ENCODE results near the gene TMEM92. TPM values are rescaled to one million over a fixed set of nuclear protein-coding genes. Genes with fewer than 3 reads are reported as not detected.
"Not testable (repeated sequence)": the region's sequence is repeated elsewhere in the genome, so short reads cannot be mapped to it uniquely, and the experiment has no call there.

TMEM92 gene
- total RNA-seq, 2 donors from 2014 or later: 0.10 to 0.65 TPM

DNA sequence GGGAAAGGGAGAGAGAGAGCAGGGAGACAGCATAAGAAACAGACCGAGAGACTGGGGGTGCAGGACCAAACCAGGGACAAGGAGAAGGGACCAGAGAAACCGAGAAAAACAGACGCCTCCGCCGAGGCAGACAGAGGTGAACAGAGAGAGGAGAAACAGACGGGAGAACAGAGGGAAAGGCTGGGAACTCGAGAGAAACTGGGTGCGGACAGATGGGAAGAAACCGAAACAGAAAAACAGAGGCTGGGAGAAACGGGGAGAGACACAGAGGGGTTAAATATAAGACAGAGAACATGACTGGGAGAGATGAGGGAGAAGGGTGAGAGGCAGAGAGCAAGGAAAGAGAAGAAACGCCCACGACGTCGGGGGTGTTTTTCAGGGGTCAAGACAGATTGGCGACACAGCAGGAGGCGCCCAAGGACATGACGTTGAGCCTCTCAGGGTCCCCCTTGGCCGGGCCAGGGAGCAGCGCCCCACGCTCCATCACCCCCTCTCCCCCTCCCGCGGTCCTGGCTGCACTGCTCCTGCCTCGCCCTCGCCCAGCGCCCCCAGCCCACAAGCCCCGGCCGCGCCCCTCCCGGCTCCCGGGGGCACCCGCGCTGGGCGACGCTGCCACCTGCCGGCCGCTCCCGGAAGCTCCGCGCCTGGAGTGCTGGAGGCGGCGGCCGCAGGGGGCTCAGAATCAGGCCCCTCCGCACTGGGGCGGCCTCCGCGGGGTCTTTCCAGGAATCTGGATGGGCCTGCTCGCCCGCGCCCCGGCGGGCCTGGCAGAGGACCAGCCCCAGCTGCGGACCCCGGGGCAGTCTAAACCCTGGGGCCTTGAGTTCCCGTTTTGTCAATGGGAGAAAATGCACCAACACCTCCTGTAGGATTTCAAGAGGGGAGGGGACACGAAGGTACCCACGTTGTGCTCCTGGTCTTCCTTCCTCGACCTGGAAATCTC lies 1.3 kb upstream of the TMEM92 start:
- intact Hi-C loops (cut with DNase I): loop anchor here (2.0 to 5.0 kb wide), 2 partner anchors 71 to 72 kb away; partner anchors contain the start of gene COL1A1 (in 2 of the 2)
- ATAC-seq (peak; percentile 68 to 71), DNase-seq (peak; percentile 64)

DNA sequence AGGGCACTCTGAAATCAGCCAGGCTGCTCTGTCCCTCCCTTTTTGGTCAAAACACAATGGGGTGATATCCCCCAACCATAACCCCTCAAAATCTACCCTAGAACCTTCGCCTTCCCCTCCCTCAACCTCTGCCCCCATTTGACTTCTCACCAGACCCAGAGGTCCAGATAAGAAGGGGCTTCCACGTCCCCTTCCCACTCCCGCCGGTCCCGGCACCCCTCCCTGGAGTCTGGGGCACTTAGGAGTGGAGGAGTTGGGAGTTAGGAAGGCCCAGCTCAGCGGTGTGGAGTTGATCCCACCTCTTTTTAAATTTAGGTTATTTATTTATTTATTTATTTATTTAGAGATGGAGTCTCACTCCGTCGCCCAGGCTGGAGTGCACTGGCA lies 619 bp upstream of the TMEM92 start:
- ATAC-seq (no peak), DNase-seq (no peak)
- intact Hi-C loops (cut with DNase I): loop anchor here (2.0 to 5.0 kb wide), 2 partner anchors 71 to 73 kb away; partner anchors contain the start of gene COL1A1 (in 2 of the 2)

DNA sequence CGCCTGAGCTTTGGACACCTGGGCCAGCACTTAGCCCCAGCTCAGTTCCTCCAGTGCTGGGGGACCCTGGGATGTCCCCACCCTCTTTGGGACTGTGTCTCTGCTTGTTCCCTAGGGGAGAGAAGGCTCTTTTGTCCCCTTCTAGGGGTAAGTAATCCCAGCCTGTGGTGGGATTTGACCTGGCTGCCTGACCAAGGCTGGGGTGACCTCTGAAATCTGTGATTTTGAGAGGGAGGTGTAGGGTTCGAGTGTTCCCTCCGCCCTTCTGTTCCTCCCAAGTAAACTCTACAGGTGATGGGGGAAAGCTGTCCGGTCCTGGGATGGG lies 593 bp downstream of the TMEM92 start:
- ATAC-seq: no peak

DNA sequence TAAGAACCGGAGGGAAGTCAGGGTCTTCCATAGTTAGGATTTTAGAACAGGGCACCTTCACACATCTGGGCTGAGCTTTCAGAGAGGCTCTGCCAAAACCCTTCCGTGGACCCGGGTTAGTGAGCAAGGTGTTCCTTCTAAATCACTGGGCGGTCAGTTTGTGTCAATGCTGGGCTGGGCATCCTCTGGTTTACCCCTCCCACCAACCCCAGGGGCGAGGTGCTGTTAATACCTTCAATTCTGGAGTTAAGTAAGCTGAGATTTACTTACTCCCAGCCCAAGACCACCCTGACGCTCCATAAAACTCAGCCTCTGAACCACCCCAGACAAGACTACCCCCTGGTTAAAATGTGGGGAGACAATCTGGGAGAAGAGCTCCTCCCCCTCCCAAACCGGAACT lies 1.0 kb downstream of the TMEM92 start:
- intact Hi-C loops (cut with DNase I): no loop called here
- ATAC-seq (no peak), DNase-seq (no peak)

More for the DNA sequence above, 593 bp downstream of the TMEM92 start:
- DNase-seq: no peak
- intact Hi-C loops (cut with DNase I): loop anchor here in 1 of 2 donors (5.0 kb wide), 1 partner anchor 73 kb away; the partner anchor contains the start of gene COL1A1

DNA sequence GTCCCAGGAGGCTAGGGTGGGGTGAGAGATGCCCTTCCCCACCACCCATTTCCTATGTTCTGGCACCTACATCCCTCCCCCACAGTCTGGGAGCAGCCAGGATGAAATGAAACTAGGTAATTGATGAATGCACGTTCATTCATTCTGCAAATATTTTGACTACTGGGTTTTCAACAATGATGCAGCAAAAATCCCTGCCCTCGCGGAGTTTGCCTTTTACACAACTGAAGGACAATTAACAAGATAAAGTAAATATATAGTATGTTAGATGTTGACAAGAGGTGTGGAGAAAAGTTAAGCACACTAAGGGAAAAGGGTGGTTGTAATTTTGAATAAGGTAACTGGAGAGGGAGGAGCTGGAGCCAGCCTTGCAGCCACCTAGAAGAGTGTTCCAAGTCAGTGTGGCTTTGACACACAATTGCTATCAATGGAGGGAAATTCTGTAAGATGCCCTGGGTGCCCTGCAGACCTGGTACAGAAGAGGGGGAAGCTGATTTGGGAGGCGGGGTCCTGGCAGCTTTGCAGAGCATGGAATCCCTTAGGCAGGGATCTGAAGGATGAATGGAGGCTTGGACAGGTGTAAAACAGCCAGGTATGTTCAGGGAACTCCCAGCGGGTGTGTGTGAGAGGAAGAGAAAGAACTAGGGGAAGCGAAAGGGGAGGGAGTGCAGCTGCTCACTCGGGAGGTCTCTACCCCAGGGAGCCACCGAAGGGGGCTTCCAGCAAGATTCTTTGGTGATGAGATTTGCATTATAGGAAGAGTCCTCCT lies 2.5 kb downstream of the TMEM92 start:
- DNase-seq (no peak), ATAC-seq (no peak)
- intact Hi-C loops (cut with DNase I): no loop called here

DNA sequence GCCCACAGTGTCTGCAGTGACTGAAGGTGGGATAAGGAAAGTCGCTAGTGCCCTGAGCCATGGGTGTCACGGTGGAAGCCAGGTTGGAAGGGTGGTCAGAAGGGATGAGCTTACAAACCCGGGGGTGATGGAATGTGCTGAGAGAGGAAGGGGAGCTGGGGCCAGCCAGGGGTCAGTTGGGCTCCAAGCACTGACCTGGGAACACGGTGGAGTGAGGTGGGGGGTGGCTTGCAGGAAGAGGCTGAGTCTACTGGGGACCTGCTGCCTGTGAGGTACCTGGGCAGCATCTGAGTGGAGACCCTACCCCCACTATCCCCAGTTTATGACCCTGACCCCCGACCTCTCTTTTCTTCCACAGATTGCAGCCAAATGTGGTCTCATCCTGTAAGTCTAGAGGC lies 3.1 kb downstream of the TMEM92 start:
- no peak for DNase-seq
- intact Hi-C loops (cut with DNase I): no loop called here
- ATAC-seq: no peak

DNA sequence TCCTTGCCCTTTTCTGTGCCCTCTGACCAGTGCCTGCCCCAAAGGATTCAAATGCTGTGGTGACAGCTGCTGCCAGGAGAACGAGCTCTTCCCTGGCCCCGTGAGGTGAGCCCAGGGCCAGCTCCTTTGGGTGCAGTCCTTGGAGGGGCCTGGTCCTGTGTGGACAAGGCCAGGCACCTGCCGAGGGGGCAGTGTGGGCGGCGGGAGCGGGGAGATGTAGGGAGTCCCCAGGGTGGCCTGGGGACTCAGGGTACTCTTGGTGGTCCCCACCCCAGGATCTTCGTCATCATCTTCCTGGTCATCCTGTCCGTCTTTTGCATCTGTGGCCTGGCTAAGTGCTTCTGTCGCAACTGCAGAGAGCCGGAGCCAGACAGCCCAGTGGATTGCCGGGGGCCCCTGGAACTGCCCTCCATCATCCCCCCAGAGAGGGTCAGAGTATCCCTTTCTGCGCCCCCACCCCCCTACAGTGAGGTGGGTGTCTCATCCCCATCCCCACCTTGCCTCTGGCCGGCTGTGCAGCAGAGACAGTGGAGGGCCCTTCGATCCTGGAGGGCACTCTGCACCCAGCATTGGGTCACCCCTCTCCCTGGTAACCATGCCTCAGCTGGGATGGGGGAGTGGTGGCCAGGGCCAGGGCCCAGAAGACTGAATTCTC lies 4.4 kb downstream of the TMEM92 start:
- no peak for DNase-seq
- ATAC-seq: no peak
- intact Hi-C loops (cut with DNase I): no loop called here

DNA sequence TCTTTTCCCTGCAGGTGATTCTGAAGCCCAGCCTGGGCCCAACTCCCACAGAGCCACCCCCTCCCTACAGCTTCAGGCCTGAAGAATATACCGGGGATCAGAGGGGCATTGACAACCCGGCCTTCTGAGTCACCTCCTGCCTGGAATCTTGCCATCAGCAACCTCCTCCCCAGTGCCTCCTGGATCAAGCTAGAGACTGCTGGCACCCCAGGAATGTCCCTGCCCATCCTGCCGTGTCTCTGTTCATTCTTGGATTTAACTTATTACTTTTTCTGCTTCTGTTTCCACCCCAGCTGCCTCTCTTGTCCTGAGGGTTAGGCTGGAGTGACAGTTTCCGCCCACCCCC lies 4.9 kb downstream of the TMEM92 start:
- no peak for DNase-seq
- intact Hi-C loops (cut with DNase I): no loop called here
- no peak for ATAC-seq

DNA sequence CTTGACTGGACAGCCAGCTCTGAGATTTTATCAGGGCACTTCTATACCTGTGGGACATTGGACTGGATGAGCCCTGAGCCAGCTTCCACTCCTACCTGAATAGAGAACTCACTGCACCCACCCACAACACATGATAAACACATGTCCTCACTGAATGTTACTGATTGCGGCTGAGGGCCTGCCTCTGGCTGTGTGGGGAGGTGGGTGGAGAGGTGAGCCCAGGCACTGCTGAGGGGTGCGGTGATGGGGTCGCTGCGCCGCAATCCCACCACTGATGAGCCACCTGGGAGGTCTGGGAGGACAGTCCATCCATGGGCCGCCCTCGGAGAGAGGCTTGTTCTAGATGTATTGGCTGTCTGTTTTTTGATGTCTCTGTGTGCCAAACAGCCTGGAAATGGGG lies 5.4 kb downstream of the TMEM92 start:
- DNase-seq (no peak), ATAC-seq (no peak)
- intact Hi-C loops (cut with DNase I): no loop called here

DNA sequence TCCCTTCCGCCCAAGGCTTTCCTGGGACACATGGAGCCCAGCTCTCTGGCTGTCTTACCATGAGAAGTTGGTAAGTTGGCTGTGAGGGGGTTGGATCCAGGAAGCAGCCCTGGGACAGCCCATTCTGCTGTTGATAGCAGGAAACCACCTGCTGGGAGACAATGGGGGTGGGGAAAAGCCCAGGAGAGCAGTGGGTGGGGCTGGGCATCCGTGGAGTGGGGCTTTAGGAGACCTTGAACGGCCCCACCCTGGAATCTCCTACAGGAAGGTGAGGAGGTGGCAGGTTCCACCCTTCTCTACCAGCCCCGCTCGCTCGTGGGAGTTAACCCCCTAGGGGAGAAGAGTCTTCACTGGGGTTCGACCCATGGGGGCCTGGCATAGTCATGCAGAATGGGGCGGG lies 5.8 kb downstream of the TMEM92 start:
- no peak for ATAC-seq
- intact Hi-C loops (cut with DNase I): no loop called here
- DNase-seq: no peak

DNA sequence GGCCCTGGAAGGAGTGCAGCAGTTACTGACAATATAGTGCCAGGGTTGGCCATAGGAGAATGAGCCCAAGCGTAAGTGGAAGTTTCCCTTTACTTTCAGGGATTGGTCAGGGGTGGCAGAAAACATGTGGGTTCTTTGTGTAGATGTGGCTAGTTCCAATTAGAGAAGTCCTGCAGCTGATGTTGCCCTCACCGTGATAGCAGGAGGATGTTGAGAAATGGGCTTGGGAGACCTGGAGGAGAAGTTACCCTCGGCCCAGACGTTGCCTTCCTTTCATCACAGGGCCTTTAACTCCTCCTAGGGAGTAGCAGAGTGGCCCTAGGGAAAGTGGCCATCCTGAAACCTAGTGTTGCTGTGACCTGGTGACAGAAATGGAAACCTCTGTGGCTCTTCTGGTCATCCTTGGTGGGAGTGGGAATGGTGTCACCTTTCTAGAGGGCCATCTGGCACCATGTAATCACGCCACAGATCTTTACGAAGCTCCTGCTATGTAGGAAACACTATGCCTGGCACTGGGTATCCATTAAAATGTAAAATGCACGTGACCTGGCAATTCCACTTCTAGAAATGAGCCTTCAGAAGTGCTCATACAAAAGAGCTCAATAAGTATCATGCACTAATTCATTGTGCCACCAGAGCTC lies 6.7 kb downstream of the TMEM92 start:
- no peak for ATAC-seq
- DNase-seq: no peak
- intact Hi-C loops (cut with DNase I): no loop called here

DNA sequence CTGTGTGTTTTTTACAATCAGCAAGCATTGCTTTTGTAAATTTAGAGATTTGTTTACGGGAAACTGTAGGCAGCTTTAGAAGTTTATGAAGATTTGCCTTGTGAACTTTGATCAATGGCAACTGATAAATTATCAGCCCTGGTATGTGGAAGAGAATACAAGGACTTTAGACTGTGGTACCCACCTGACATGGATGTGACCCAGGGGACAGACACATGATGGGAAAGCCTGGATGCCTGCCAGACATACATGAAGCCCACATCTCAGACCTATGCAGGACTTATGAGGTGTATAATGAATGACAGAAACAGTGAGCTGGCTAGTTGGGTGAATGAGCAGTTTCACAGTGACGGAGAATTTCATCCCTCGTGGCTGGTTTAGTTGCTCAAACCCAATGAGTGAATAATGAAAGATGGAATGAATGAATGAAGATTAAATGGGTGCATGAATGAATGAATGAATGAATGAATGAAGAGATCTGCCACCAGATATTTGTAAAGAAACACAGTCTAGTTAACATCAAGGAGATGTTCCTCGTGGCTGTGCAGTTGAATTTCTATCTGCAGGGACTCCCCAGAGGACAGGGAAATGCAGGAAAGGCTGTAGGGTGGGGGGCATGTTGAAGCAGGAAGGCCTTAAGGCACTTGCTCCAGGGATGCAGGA lies 7.6 kb downstream of the TMEM92 start:
- intact Hi-C loops (cut with DNase I): no loop called here
- ATAC-seq (no peak), DNase-seq (no peak)

DNA sequence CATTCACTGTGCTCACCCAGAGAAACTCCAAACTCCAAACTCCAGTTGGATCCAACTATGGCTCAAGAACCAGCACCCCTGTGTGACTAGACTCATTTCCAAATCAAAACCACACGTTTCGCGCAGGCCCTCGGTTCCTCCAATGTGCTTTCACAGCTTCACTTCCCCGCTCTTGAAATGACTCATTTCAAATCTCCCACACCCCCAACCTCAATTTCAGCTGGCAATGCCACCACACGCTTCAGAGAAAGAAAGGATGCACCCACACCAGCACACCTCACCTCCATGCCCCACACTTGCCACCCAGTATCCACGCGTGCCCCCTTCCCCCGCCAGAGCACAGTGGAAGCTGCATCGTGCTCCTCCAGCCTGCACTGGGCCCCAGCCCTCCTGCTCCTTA lies 9.0 kb downstream of the TMEM92 start:
- DNase-seq: no peak
- intact Hi-C loops (cut with DNase I): no loop called here
- ATAC-seq: no peak

DNA sequence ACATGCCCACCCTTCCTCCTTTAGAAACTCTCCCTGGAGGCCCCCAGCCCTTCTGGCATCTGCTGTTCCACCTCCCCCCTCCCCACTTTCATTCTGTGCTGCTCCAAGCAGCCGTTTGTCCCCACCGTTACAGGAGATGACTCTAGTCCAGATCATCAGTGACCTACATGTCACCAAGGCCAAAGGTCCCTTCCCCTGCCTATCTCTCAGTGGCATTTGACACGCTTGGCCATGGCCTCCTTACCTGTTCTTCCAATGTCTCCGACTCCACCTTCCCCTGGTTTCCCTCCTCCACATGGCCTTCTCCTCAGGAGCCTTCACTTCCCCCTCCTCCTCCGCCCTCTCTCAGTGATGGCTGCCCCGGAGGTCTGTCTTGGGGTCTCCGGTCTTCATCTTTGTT lies 9.4 kb downstream of the TMEM92 start:
- intact Hi-C loops (cut with DNase I): no loop called here
- no peak for ATAC-seq
- no peak for DNase-seq

DNA sequence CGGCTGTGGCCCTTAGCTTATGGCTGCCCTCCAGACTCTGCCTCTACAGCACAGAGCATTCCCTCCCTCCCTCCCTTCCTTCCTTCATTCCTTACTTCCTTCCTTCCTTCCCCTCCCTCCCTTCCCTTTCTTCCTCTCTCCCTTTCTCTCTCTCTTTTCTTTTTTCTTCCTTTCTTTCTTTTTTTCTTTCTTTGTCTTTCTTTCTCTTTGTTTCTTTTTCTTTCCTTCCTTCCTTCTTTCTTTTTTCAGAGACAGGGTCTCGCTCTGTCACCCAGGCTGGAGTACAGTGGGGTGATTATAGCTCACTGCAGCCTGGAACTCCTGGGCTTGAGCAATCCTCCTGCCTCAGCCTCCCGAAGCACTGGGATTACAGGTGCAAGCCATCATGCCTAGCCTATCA lies 11.7 kb downstream of the TMEM92 start:
- DNase-seq (no peak), ATAC-seq (no peak)
- intact Hi-C loops (cut with DNase I): no loop called here

DNA sequence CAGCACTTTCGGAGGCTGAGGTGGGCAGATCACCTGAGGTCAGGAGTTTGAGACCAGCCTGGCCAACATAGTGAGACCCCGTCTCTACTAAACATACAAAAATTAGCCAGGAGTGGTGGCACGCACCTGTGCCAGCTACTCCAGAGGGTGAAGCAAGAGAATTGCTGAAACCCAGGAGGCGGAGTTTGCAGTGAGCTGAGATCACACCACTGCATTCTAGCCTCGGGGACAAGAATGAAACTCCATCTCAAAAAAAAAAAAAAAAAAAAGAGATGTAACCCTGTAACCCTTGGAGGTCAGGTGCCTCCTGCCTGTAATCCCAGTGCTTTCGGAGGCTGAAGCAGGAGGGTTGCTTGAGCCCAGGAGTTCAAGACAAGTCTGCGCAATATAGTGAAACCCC lies 13.0 kb downstream of the TMEM92 start:
- peak in 1 of 2 donors; percentile 10 for ATAC-seq
- DNase-seq; intact Hi-C loops (cut with DNase I): not testable (repeated sequence)

DNA sequence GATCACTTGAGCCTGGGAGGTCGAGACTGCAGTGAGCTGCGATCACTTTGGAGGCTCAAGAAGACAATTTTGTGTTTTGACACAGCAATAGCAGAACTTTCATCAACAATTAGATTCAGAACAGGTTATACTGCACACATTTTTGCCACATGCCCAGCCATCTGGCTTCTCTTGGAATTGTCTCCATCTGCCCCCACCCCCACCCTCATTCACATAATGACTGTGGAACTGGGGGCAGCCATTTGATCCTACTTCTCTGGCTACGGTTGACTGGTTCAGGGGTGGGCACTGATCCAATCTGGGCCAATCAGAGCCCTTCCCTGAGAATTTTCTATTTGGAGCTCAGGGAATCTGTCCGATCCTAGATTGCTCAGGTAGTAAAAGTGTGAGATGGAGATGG lies 14.0 kb downstream of the TMEM92 start:
- ATAC-seq (no peak), DNase-seq (no peak)
- intact Hi-C loops (cut with DNase I): no loop called here

DNA sequence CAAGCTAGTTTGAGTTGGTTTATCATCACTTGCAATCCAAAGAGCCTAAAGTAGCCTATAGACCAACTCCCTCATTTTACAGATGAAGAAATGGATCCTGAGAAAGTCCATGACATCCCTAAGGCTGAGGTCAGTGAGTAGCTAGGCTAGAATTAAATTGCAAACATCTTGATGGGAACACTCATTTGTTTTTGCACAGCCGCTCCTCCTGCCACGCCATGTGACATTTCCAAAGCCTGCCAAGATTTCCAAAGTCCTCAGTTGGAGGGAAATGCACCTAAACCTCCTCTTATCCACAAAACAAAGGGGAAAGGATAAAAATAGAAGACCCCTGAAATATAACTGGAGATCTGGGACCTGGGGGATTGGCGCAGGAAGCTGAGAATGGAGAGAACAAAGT lies 15.0 kb downstream of the TMEM92 start:
- DNase-seq (no peak), ATAC-seq (peak in 1 of 2 donors; percentile 31)
- intact Hi-C loops (cut with DNase I): no loop called here

Measured in left cardiac atrium (tissue), 4 donors.